Astrocyte (in vitro differentiated cells and primary cell): ENCODE data around the gene DIP2B. TPM values are rescaled to one million over a fixed set of nuclear protein-coding genes. Genes with fewer than 3 reads are reported as not detected.

ENCODE experiments used
- DNase-seq: peaks from one replicate; pipeline ENCODE4 v3.0.0-alpha.2; 2010; ENCODE audit warnings: low read depth
- FAIRE-seq: peaks from 2 replicates; lab custom pipeline; 2011; peaks lifted over from hg19 to GRCh38; lab: Jason Lieb, UNC
- H2AFZ ChIP-seq: 2 replicates; pipeline ENCODE4 v1.6.0; 2012; ENCODE audit warnings: low read depth, low read length, inconsistent platforms
- H3K27ac ChIP-seq: 2 replicates; pipeline ENCODE4 v1.5.1; 2011; ENCODE audit warnings: low read depth, low read length, inconsistent platforms
- H3K27me3 ChIP-seq: 2 replicates; pipeline ENCODE4 v1.6.0; 2011; ENCODE audit warnings: low read length, inconsistent platforms; ENCODE audit not compliant: insufficient read depth
- H3K36me3 ChIP-seq: 2 replicates; pipeline ENCODE4 v1.5.1; 2011; ENCODE audit warnings: low read length, inconsistent platforms; ENCODE audit not compliant: insufficient read depth
- H3K4me1 ChIP-seq: 2 replicates; pipeline ENCODE4 v1.5.1; 2011; ENCODE audit warnings: low read length, inconsistent platforms; ENCODE audit not compliant: insufficient read depth
- H3K4me2 ChIP-seq: 2 replicates; pipeline ENCODE4 v1.6.0; 2012; ENCODE audit warnings: low read length, inconsistent platforms
- H3K4me3 ChIP-seq: 2 replicates; pipeline ENCODE4 v1.5.1; 2011; ENCODE audit warnings: low read depth, mild to moderate bottlenecking, low read length, inconsistent platforms; ENCODE audit not compliant: insufficient read depth
- H3K79me2 ChIP-seq: 2 replicates; pipeline ENCODE4 v1.6.0; 2012; ENCODE audit warnings: mild to moderate bottlenecking, low read length, inconsistent platforms; ENCODE audit not compliant: insufficient read depth
- H3K9ac ChIP-seq: 2 replicates; pipeline ENCODE4 v1.6.0; 2012; ENCODE audit warnings: mild to moderate bottlenecking, low read length, inconsistent platforms
- H3K9me3 ChIP-seq: 2 replicates; pipeline ENCODE4 v1.5.1; 2012; ENCODE audit warnings: low read depth, mild to moderate bottlenecking, low read length, inconsistent platforms; ENCODE audit not compliant: insufficient read depth
- H4K20me1 ChIP-seq: 2 replicates; pipeline ENCODE4 v1.6.0; 2012; ENCODE audit warnings: low read length, inconsistent platforms; ENCODE audit not compliant: insufficient read depth
- H3K27ac Mint-ChIP-seq: one replicate; pipeline ENCODE4 v1.8.0; 2021; ENCODE audit warnings: mild to moderate bottlenecking, mixed read lengths; ENCODE audit not compliant: unreplicated experiment
- H3K27me3 Mint-ChIP-seq: one replicate; pipeline ENCODE4 v1.8.0; 2021; ENCODE audit warnings: low read depth, mixed read lengths; ENCODE audit not compliant: unreplicated experiment
- H3K36me3 Mint-ChIP-seq: one replicate; pipeline ENCODE4 v1.8.0; 2021; ENCODE audit warnings: low read depth, mixed read lengths; ENCODE audit not compliant: unreplicated experiment
- H3K4me1 Mint-ChIP-seq: one replicate; pipeline ENCODE4 v1.8.0; 2021; ENCODE audit warnings: low read depth, mixed read lengths; ENCODE audit not compliant: unreplicated experiment
- H3K4me3 Mint-ChIP-seq: one replicate; pipeline ENCODE4 v1.8.0; 2021; ENCODE audit warnings: mild to moderate bottlenecking, moderate library complexity, mixed read lengths; ENCODE audit not compliant: unreplicated experiment
- H3K9me3 Mint-ChIP-seq: one replicate; pipeline ENCODE4 v1.8.0; 2021; ENCODE audit warnings: mild to moderate bottlenecking, mixed read lengths; ENCODE audit not compliant: unreplicated experiment
- EZH2 ChIP-seq: IDR thresholded peaks from 2 replicates; pipeline ENCODE4 v1.6.1; 2012; ENCODE audit warnings: mild to moderate bottlenecking, low read length, inconsistent platforms; ENCODE audit not compliant: insufficient read depth
- total RNA-seq: library from RNA; stranded (reverse); gene quantifications from 2 replicates; pipeline ENCODE4 v1.2.1, GENCODE V29; 2021
- TF ChIP-seq, protein P1 (sequence below): IDR thresholded peaks from 2 replicates; pipeline ENCODE4 v1.5.1; 2011; ENCODE audit warnings: low read depth, mild to moderate bottlenecking, inconsistent platforms, low read length, moderate library complexity; ENCODE audit not compliant: insufficient read depth

Gene DIP2B
- total RNA-seq, 1 donor from 2014 or later: 53.2 TPM

DNA sequence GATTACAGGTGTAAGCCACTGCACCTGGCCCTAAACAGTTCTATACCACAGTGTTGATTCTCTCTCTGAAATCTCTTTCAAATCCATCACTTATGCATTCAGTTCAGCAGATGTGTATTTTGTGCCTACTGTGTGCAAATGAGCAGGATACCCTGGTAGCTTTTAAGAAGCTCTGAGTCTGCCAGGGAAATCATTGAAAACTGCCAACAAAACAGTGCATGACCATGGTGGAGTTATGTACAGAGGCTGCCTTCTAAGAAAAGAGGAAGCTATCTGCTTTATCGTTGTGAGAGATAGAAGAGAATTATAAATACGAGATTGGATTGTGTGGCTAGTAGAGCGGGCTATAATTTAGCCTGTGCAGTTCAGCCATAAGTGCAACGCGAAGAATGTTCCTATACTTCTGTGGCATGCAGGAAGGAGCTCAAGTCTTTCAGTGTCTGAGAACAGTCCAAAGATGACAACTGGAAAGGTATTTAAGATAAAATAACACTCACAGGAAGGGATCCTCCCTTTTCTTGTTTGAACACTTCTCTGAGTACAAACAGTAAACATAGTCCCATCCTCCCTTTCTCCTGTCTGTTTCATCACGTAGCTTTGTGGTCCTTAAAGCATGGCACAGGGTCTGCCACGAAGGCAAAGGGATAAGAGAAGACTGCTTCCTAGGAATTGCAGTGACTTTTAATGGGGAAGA, 4.3 kb downstream of the DIP2B start:
- peaks cover 73% of the 10 kb centered on the region for H4K20me1 ChIP-seq
- H3K79me2 ChIP-seq: peaks cover 95% of the 10 kb centered on the region
- no peak overlapping the region for H3K4me3 ChIP-seq
- peaks cover 19% of the 10 kb centered on the region for H3K4me1 ChIP-seq
- no peaks in the 10 kb centered on the region for H3K27me3 Mint-ChIP-seq
- FAIRE-seq: no peak
- DNase-seq: no peak
- H3K27me3 ChIP-seq: no peaks in the 10 kb centered on the region
- no peak overlapping the region for H3K4me2 ChIP-seq
- no peak overlapping the region for H3K9ac ChIP-seq
- no peaks in the 10 kb centered on the region for H3K36me3 ChIP-seq
- no peak for TF ChIP-seq EZH2
- TF ChIP-seq, protein P1, sequence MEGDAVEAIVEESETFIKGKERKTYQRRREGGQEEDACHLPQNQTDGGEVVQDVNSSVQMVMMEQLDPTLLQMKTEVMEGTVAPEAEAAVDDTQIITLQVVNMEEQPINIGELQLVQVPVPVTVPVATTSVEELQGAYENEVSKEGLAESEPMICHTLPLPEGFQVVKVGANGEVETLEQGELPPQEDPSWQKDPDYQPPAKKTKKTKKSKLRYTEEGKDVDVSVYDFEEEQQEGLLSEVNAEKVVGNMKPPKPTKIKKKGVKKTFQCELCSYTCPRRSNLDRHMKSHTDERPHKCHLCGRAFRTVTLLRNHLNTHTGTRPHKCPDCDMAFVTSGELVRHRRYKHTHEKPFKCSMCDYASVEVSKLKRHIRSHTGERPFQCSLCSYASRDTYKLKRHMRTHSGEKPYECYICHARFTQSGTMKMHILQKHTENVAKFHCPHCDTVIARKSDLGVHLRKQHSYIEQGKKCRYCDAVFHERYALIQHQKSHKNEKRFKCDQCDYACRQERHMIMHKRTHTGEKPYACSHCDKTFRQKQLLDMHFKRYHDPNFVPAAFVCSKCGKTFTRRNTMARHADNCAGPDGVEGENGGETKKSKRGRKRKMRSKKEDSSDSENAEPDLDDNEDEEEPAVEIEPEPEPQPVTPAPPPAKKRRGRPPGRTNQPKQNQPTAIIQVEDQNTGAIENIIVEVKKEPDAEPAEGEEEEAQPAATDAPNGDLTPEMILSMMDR: no peak
- no peaks in the 10 kb centered on the region for H3K9me3 ChIP-seq
- no peak overlapping the region for H3K27ac Mint-ChIP-seq
- peaks cover under 1% of the 10 kb centered on the region for H3K36me3 Mint-ChIP-seq
- H3K9me3 Mint-ChIP-seq: no peaks in the 10 kb centered on the region
- no peak overlapping the region for H2AFZ ChIP-seq
- no peak overlapping the region for H3K4me3 Mint-ChIP-seq
- peaks cover 37% of the 10 kb centered on the region for H3K4me1 Mint-ChIP-seq
- no peak overlapping the region for H3K27ac ChIP-seq

DNA sequence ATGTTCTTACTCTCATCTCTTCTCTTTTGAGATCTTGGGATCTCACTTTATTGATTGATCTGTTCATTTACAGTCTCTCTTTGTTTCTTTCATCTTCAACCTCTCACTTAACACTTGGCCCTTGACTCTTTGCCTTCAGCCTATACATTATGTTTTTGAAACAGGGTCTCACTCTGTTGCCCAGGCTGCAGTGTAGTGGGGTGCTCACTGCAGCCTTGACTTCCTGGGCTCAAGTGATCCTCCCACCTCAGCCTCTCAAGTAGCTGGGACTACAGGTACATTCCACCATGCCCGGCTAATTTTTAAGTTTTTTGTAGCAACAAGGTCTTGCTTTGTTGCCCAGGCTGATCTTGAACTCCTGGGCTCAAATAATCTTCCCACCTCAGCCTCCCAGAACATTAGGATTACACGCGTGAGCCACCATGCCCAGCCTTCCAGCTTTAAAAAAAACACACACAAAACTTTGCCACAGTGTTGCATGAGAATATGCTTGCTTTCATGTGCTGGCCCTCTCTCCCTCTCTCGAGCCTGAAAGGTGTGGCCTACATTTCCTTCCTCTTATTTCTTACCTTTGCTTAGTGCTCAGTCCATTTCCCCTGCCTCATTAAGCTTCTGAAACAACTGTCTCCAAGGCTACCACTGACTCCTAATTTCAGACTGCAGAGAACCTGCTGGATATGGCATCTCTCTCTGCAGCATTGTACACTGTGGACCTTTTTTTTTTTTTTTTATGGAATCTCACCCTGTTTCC, 9.9 kb downstream of the DIP2B start:
- Histone ChIP-seq H3K9me3 (no peaks in the 10 kb centered on the region), H3K36me3 (no peaks in the 10 kb centered on the region), H3K27me3 (no peaks in the 10 kb centered on the region), H3K4me3 (no peak overlapping the region), H4K20me1 (peaks cover 81% of the 10 kb centered on the region), H3K79me2 (peaks cover 97% of the 10 kb centered on the region), H3K4me1 (peaks cover 11% of the 10 kb centered on the region), H3K9ac (no peak overlapping the region), H2AFZ (no peak overlapping the region), H3K4me2 (no peak overlapping the region), H3K27ac (no peak overlapping the region)
- H3K27me3 Mint-ChIP-seq: no peaks in the 10 kb centered on the region
- no peak overlapping the region for H3K27ac Mint-ChIP-seq
- peaks cover 28% of the 10 kb centered on the region for H3K4me1 Mint-ChIP-seq
- H3K9me3 Mint-ChIP-seq: no peaks in the 10 kb centered on the region
- DNase-seq (no peak), FAIRE-seq (no peak)
- TF ChIP-seq, protein P1: no peak
- TF ChIP-seq EZH2: no peak
- H3K4me3 Mint-ChIP-seq: no peak overlapping the region
- peaks cover 8% of the 10 kb centered on the region for H3K36me3 Mint-ChIP-seq
